Upper lobe of left lung (tissue), 4 donors: ENCODE data around the gene FAAP24.

Experiments
- CTCF ChIP-seq, 6 experiments: fragments of 450-650 bp in 4 of 6; fragments of 200-600 bp in 2 of 6; sonication (generic) in 2 of 6; IDR thresholded peaks; one replicate each; pipeline ENCODE4 v1.5.1; 2016 to 2019; ENCODE audit warnings: antibody characterized with exemption in 6 of 6
- POLR2AphosphoS5 ChIP-seq, 2 donors: sonication (generic); formaldehyde crosslinking; IDR thresholded peaks; one replicate each; pipeline ENCODE4 v1.5.1; 2017; ENCODE audit warnings: antibody characterized with exemption in 2 of 2

DNA sequence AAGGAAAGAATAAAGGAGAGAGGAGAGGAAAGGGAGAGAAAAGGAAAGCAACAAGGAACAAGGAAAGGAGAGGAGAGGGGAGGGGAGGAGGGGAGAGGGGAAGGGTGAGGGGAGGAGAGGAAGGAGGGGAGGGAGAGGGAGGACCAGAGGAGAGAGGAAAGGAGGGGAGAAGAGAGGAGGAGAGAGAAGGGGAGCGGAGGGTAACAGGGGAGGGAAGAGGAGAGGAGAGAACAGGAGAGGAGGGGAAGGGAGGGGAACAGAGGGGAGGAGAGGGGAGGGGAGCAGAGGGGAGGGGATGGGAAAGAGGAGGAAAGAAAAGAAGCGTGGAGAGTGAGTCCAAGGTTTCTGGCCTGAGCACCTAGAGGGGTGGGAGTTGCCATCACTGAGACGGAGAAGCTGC is 26.7 kb downstream of the FAAP24 start:
- no peak for TF ChIP-seq CTCF (IDR thresholded peaks at IDR 0.05)
- no peak for TF ChIP-seq POLR2AphosphoS5 (IDR thresholded peaks at IDR 0.05)
